HG02943 (cell line): ENCODE measurements around the gene RPGRIP1L.

Experiments used
- ATAC-seq: cut with Tn5 transposase; IDR thresholded peaks from one replicate; pipeline ENCODE4 v1.9.1; 2021; ENCODE audit warnings: mild to moderate bottlenecking, low read depth, moderate library complexity; ENCODE audit not compliant: unreplicated experiment

RPGRIP1L gene

DNA sequence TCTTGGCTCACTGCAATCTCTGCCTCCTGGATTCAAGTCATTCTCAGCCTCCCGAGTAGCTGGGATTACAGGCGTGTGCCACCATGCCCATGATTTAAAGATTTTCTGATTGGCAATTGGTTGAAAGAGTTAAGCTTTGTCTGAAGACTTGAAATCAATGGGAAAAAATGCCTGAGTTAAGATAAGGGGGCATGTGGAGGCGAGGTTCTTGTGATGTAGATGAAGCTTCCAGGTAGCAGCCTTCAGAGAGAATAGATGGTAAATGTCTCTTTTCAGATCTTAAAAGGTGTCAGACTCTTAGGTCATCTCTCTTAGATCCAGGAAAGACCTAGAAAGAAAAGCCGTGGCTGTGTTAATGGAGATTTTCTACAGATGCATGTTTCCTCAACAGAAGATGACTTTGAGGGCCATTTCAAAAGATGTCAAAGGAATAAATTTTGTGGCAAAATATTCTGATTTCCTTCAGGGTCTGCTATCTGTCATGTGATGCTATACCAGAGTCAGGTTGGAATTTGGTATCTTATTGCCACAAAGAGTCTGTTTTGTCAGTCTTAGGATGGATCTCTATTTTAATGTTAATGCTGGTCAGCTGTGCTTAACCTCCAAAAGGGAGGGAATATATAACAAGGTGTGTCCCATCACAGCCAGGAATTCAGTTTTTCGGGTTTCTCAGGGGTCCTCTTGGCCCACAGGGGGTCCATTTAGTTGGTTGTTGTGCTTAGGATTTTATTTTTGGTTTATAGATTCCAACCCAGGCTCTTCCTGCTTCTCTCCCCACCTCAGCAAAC lies 142.4 kb downstream of the RPGRIP1L start:
- no peak for ATAC-seq

DNA sequence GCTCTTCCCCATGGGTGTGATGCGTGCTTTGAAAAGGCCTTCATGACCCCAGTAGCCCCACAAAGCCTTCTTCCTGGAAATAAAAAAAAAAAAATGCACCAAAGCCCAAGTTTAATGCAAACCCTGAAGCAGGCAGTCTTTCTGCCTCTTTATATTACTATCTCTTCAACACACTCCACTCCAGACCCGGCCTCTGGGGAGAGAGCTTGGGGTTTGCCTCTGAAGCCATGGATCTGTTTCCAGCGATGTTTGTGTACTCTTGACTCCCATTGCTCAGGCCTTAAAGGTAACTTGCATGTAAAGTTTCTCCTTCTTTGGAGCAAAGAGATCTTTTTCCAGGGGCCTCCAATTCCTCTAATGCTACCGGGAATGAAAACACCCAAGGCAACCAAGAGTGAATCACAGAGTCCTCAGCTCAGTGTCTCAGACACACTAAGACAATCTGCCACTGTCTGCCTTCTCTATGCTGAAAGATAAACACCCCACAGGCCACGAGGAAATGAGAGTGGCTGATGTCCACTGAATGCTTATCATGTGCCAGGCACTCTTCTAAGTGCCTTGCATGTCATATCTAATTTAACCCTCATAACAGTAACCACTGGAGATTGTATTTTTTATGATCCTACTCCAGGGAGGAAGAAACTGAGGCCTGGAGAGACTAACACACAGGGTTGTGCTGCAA lies 144.2 kb downstream of the RPGRIP1L start:
- ATAC-seq, result no peak

DNA sequence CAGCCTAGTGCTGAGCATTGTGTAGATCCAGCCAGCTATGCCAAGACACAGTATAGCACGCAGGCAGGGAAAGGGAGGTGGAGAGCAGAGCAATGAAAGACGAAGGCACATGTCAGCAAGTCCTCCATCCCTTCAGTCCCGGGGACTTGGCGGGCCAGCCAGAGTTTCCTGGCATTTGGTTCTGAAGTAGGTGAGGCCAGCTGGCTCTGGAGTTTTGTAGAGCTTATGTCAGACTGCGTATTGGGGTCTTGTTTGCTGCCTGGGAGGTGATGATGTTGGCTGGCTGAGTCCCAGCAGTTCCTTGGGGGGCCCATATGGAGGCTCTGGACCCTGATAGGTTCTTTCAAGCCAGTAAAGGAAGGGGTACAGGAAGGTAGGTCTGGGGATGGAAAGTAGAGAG lies 144.9 kb downstream of the RPGRIP1L start:
- no peak for ATAC-seq

DNA sequence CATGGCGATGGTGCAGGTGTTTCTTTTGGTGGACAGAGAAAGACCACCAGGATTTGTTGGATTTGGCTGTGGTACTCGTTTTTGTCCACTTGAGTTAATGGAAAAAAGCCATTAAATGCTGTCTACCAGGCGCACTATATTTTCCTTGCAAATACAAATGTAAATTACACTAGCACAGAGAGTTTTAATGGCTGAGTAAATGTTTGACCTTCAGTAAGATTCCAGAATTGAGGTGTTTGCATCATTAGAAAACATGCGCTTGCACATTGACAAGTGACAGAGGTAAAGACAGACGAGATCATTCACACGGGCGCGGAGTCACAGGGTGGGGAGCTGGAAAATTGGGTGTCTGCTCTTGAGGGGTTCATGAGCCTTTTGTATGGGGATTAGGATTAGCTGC lies 147.1 kb downstream of the RPGRIP1L start:
- no peak for ATAC-seq

DNA sequence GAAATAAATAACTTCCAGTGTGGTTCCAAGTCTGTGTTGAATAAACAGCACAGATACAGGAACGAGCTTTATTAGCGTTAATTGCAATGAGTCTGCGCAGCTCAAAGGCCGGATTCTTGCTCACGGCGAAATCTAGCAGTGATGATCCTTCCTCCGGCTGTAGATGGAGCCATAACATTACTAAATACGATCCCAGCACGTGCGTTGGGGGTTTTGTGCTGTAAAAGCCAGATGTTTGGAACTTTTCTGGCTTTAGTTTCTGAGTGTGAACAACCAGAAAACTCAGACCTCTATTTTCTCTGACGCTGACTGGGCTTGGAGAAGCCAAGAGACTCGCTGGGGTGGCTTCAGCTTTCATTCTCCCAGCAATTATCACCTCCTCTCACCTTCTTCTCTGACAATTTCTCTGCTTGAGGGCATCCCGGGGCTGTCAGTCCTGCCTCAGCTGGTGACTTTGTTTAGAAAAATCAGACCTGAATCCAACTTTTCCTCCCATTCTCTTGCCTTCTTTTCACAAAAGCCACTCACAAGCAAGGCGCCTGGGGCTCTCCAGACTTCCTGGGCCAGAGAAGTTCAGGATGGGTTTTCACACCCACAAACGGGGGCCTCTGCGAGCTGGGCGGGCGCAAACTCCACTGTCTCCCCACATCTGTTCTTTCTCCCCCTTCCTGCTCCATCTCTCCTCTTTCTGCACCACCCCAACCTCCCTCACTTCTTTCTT lies 153.5 kb downstream of the RPGRIP1L start:
- ATAC-seq, result no peak
